NT2/D1 (cell line): Measurements from ENCODE around the gene ACRBP.

Experiments
- SUZ12 ChIP-seq: IDR thresholded peaks from 2 replicates; pipeline ENCODE4 v1.6.1; 2011; ENCODE audit not compliant: insufficient read length, insufficient read depth; ENCODE audit errors: extremely low read depth
- YY1 ChIP-seq: IDR thresholded peaks from 2 replicates; pipeline ENCODE4 v1.6.1; 2011; ENCODE audit not compliant: insufficient read length, insufficient read depth
- ZNF274 ChIP-seq: IDR thresholded peaks from 2 replicates; pipeline ENCODE4 v1.6.1; 2011; ENCODE audit warnings: mild to moderate bottlenecking, low read depth, low read length

- TF ChIP-seq ZNF274 (no peak), YY1 (no peak), SUZ12 (no peak)
These were observed 41.3 kb upstream of the ACRBP start for GRCh38 chr12:6688543-6688998.
